A673 (cell line): Measurements from ENCODE around the gene CREB5. TPM values are rescaled to one million over a fixed set of nuclear protein-coding genes. Genes with fewer than 3 reads are reported as not detected.

ENCODE experiments used
- BruUV-seq: library from RNA; stranded (reverse); fragments of 400-500 nt; replicated peaks from 2 replicates; lab custom pipeline; 2021; lab: Mats Ljungman, UMichigan
- CTCF ChIA-PET: fragments of 300-600 bp; sonication (Branson Sonifier 250); formaldehyde crosslinking; loops from one replicate; lab custom pipeline; 2022; ENCODE audit warnings: antibody characterized with exemption; lab: Charles Lee
- POLR2A ChIA-PET: fragments of 300-600 bp; sonication (Branson Sonifier 250); formaldehyde crosslinking; loops from one replicate; lab custom pipeline; 2022; ENCODE audit warnings: antibody characterized with exemption; ENCODE audit not compliant: low non-redundant PET; lab: Charles Lee
- DNase-seq: peaks from one replicate; pipeline ENCODE4 v3.0.0-alpha.2; 2015; ENCODE audit warnings: low spot score
- H3K27ac ChIP-seq: fragments of 200-600 bp; sonication (generic); 2 replicates; pipeline ENCODE4 v1.5.1; 2016; ENCODE audit warnings: mixed run types, low read depth, mild to moderate bottlenecking, mixed read lengths, antibody characterized with exemption, low read length; ENCODE audit not compliant: poor library complexity, severe bottlenecking
- H3K27me3 ChIP-seq: fragments of 200-600 bp; sonication (generic); replicated peaks from 2 replicates; pipeline ENCODE4 v1.6.1; 2017; ENCODE audit warnings: mixed run types, low read depth, mild to moderate bottlenecking, mixed read lengths, antibody characterized with exemption, low read length; ENCODE audit not compliant: insufficient read depth, poor library complexity
- H3K36me3 ChIP-seq: fragments of 200-600 bp; sonication (generic); 2 replicates; pipeline ENCODE4 v1.6.1; 2016; ENCODE audit warnings: mixed run types, mild to moderate bottlenecking, mixed read lengths, antibody characterized with exemption, low read length; ENCODE audit not compliant: insufficient read depth, poor library complexity, severe bottlenecking
- H3K4me1 ChIP-seq: fragments of 200-600 bp; sonication (generic); 2 replicates; pipeline ENCODE4 v1.6.1; 2017; ENCODE audit warnings: mixed run types, mild to moderate bottlenecking, mixed read lengths, antibody characterized with exemption, low read length; ENCODE audit not compliant: insufficient read depth, poor library complexity, severe bottlenecking
- H3K4me3 ChIP-seq: fragments of 200-600 bp; sonication (generic); 2 replicates; pipeline ENCODE4 v1.5.1; 2016; ENCODE audit warnings: low read depth, mixed run types, mild to moderate bottlenecking, mixed read lengths, low read length; ENCODE audit not compliant: poor library complexity, severe bottlenecking
- H3K9me3 ChIP-seq: fragments of 200-600 bp; sonication (generic); 2 replicates; pipeline ENCODE4 v1.6.1; 2016; ENCODE audit warnings: mixed run types, low read depth, mild to moderate bottlenecking, mixed read lengths, antibody characterized with exemption, low read length; ENCODE audit not compliant: poor library complexity, severe bottlenecking
- EZH2 ChIP-seq: fragments of 200-600 bp; sonication (generic); IDR thresholded peaks from 2 replicates; pipeline ENCODE4 v1.6.1; 2017; ENCODE audit warnings: borderline replicate concordance, low read depth, mild to moderate bottlenecking, mixed read lengths, antibody characterized with exemption, low read length; ENCODE audit not compliant: poor library complexity, severe bottlenecking
- intact Hi-C: fragments of 100-400 bp; cut with micrococcal nuclease; formaldehyde crosslinking; loops from one replicate; pipeline ENCODE4 v1.10.0; 2022; ENCODE audit not compliant: unreplicated experiment
- total RNA-seq: library from RNA; stranded (reverse); gene quantifications from 2 replicates; pipeline ENCODE4 v1.2.3, GENCODE V29; 2021
- TF ChIP-seq, protein P1 (sequence below): fragments of 300-800, 200-600 bp; sonication (generic); conservative IDR thresholded peaks from 2 replicates; pipeline ENCODE4 v1.5.1; 2017; ENCODE audit warnings: low read depth, mild to moderate bottlenecking, antibody characterized with exemption, low read length, moderate library complexity, mixed read lengths

Gene CREB5
- total RNA-seq, 1 experiment from 2014 or later: 10.3 TPM

DNA sequence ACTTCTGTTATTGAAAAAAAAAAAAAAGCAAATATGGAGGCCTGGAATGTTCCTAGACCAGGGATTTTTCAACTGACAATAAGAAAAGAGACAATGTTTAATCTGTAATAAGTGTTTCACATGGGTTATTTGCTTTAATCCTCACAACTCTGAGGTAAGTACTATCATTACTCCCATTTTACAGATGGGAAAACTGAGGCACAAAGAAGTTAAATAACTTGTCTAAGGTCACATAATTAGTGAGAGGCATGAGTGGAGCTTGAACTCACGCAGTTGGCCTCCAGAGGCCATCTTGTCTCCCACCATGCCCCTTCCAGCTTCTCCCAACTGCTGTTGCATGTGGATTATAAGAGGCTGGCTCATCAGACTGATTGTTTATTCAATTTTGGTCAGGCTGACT is 36.6 kb upstream of the CREB5 start:
- BruUV-seq: no TSS peak

DNA sequence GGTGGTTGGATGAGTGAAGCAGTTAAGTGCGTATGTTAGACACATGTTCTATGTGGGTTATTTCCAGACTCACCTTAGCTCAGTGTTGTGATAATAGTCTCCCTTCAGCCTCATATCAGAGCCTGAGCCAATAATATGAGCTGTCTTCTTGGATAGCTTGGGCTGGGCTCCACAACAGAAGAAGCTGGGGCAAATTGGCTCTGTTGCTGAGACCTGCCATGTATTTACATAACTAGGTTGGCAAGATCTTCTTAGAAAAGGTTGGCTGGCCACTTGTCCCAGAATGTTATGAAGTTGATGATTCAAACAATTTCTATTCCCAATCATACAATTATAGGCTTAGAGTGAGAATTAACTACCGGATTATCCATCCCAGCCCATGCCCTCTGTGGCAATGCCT is 35.7 kb upstream of the CREB5 start:
- POLR2A ChIA-PET: no interaction called here
- TF ChIP-seq, protein P1, sequence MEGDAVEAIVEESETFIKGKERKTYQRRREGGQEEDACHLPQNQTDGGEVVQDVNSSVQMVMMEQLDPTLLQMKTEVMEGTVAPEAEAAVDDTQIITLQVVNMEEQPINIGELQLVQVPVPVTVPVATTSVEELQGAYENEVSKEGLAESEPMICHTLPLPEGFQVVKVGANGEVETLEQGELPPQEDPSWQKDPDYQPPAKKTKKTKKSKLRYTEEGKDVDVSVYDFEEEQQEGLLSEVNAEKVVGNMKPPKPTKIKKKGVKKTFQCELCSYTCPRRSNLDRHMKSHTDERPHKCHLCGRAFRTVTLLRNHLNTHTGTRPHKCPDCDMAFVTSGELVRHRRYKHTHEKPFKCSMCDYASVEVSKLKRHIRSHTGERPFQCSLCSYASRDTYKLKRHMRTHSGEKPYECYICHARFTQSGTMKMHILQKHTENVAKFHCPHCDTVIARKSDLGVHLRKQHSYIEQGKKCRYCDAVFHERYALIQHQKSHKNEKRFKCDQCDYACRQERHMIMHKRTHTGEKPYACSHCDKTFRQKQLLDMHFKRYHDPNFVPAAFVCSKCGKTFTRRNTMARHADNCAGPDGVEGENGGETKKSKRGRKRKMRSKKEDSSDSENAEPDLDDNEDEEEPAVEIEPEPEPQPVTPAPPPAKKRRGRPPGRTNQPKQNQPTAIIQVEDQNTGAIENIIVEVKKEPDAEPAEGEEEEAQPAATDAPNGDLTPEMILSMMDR: no peak
- no peak for TF ChIP-seq EZH2
- H3K36me3 ChIP-seq: no peaks in the 10 kb centered on the region
- CTCF ChIA-PET: no interaction called here
- H3K27me3 ChIP-seq: no peaks in the 10 kb centered on the region
- no peaks in the 10 kb centered on the region for H3K4me1 ChIP-seq
- BruUV-seq: no TSS peak
- H3K4me3 ChIP-seq: no peak overlapping the region
- no peak overlapping the region for H3K27ac ChIP-seq
- DNase-seq: no peak
- intact Hi-C loops: no loop called here
- H3K9me3 ChIP-seq: no peaks in the 10 kb centered on the region

More for the DNA sequence above, 36.6 kb upstream of the CREB5 start:
- no peak for DNase-seq
- H3K4me1 ChIP-seq: no peaks in the 10 kb centered on the region
- CTCF ChIA-PET: no interaction called here
- no peak overlapping the region for H3K4me3 ChIP-seq
- TF ChIP-seq, protein P1: no peak
- TF ChIP-seq EZH2: no peak
- intact Hi-C loops: no loop called here
- no peak overlapping the region for H3K27ac ChIP-seq
- H3K36me3 ChIP-seq: no peaks in the 10 kb centered on the region
- H3K27me3 ChIP-seq: no peaks in the 10 kb centered on the region
- POLR2A ChIA-PET: no interaction called here
- H3K9me3 ChIP-seq: no peaks in the 10 kb centered on the region

DNA sequence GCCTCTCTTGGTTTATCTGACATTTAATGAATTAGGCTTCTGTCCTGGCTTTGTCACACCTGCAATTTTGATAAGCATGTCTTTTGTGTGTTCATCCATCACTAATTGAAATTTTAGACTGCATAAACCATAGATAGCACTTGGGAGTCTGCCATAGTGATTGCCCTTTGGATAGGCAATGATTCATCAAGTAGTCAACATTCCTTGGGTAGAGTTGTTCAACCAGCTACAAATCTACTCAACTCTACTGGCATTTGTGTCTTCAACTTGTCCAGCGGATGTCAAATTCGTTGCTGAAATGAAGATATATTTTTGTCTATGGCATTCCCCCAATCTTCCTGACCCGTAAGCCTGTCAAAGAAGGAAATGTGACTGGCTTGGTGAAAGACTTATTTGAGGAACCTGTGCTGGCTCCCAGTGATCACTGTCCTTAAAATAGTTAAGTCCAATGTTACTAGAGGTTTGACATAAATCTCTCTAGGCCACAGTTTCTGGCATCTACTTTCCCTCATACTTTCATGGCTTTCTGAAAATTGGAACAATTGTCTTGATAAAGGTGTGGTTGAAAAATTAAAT is 33.7 kb upstream of the CREB5 start:
- DNase-seq: no peak
- no peaks in the 10 kb centered on the region for H3K36me3 ChIP-seq
- no peaks in the 10 kb centered on the region for H3K9me3 ChIP-seq
- intact Hi-C loops: no loop called here
- H3K4me3 ChIP-seq: no peak overlapping the region
- CTCF ChIA-PET: no interaction called here
- no peaks in the 10 kb centered on the region for H3K4me1 ChIP-seq
- POLR2A ChIA-PET: no interaction called here
- TF ChIP-seq, protein P1: no peak
- no peak for TF ChIP-seq EZH2
- no TSS peak for BruUV-seq
- no peak overlapping the region for H3K27ac ChIP-seq
- H3K27me3 ChIP-seq: no peaks in the 10 kb centered on the region
